ENCODE measurements around the gene RTCA.
"Not testable (repeated sequence)": the region's sequence is repeated elsewhere in the genome, so short reads cannot be mapped to it uniquely, and the experiment has no call there.

Gene RTCA

DNA sequence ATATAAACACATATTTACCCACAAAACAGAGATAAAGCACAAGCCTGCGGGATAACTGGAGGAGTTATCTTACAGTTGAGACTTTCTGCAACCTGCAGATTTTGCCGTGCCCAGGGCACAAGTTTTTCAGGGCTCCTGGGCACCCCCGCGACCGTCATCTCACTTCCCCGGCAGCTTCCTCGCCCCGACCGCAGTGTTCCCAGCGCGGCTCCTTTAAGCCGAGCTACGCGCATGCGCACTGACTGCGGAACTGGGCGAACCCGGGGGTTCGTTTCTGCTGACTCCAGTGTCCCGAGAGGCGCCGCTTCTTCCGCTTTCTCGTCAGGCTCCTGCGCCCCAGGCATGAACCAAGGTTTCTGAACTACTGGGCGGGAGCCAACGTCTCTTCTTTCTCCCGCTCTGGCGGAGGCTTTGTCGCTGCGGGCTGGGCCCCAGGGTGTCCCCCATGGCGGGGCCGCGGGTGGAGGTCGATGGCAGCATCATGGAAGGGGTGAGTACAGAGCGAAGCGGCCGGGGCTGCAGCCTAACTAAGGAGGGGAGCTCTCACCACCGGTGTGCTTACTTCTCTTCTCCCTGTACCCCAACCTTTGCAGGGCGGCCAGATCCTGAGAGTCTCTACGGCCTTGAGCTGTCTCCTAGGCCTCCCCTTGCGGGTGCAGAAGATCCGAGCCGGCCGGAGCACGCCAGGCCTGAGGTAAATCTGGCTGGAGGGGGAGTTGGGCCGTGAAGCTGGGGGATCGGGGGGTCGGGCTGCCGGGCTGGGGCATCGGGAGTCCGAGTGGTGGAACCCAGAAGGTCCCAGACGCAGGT is at the start of gene RTCA:
RTCA (plus strand) TSS at position 286 of the 810 bp plus-strand sequence; CDS start at position 446, 160 bp downstream.
- DNase-seq = peak; percentile 97

DNA sequence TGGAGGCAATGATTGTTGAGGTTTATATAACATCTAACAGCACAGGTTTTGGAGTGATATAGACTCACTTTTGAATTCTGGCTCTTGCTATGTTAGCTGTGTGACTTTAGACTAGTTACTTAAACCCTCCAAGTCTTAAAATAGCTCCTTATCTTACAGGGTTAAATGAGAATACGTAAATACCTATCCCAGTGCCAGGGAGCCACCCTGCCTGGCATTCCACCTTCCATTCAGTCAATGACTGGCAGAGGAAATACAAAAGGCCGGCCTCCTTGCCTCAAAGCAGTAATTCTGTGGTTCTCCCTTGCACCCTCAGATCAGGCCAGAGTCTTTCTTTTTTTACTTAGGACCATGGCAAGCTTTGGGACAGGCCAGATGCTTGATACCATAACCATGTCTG is 48.2 kb upstream of the RTCA start:
- DNase-seq = no peak

GRCh38 chr1:100219457-100219856 is 46.6 kb upstream of the RTCA start:
- DNase-seq = no peak

DNA sequence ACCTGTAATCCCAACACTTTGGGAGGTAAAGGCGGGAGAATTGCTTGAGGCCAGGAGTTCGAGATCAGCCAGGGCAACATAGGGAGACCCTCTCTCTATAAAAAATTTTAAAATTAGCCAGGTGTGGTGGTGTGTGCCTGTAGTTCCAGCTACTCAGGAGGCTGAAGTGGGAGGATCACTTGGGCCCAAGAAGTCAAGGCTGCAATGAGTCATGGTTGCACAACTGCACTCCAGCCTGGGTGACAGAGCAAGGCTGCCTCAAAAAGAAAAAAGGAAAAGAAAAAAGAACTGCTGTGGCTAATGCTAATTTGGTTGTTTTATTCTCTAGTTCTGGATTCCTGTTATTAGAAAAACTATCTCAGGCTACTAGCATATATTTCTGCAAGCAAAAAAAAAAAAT is 46.1 kb upstream of the RTCA start:
- no peak for DNase-seq

- DNase-seq = no peak
Observed at GRCh38 chr1:100222428-100222827, 43.6 kb upstream of the RTCA start.

GRCh38 chr1:100229681-100230443 is 36.2 kb upstream of the RTCA start:
- no peak for DNase-seq

GRCh38 chr1:100230765-100231164 is 35.3 kb upstream of the RTCA start:
- DNase-seq = no peak

DNA sequence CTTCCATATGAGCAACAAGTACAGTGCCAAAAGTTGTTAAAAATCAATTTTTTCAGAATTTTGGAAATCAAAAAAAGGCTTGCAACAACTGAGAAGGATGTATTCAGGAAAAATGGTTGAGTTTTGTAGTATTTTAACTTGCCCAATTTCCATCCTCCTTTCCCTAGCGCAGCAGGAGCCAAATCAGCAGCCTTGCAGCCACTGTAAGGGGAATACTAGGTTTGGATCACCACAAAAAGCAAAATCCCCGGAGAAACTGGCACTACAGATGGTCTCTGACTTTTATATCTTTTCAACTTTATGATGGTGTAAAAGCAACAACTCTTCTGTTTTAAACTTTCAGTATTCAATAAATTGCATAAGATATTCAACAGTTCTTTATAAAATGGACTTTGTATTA is 34.3 kb upstream of the RTCA start:
- no peak for DNase-seq

DNA sequence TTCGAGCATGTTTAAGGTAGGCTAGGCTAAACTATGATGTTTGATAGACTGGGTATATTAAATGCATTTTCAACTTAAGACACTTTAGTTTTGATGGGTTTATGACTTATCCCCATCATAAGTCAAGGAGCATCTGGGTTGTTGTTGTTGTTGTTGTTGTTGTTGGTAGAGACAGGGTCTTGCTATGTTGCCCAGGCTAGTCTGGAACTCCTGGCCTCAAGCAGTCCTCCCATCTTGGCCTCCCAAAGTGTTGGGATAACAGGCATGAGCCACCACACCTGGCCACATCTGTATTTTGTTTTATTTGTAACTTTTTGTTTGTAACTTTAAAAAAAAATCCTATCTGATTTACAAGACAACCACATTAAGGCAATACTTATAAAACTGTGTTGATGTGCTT is 33.9 kb upstream of the RTCA start:
- no peak for DNase-seq

- DNase-seq = not testable (repeated sequence)
Observed at GRCh38 chr1:100233566-100233965, 32.5 kb upstream of the RTCA start.

GRCh38 chr1:100234432-100234831 is 31.6 kb upstream of the RTCA start:
- DNase-seq = no peak

DNA sequence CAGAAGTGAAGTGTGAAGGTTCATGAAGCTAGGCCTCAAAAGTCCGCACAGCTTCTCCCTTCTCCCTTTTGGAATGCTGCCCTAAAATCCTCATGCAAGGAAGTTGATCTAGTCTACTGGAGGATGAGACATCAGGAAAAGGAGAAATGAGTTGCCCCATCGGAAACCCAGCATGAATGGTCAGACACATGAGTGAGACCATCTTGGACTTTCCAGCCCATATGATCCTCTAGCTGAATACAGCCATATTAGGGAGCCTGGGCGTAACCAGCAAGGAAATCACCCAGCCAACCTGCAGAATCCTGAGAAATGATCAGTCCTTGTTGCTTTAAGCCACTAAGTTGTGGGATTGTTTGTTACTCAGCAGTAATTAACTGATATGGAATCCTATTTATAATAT is 28.9 kb upstream of the RTCA start:
- DNase-seq = no peak

GRCh38 chr1:100239961-100240360 is 26.1 kb upstream of the RTCA start:
- DNase-seq = no peak

- DNase-seq = no peak
Observed at GRCh38 chr1:100240631-100241030, 25.4 kb upstream of the RTCA start.

- DNase-seq = no peak
Observed at GRCh38 chr1:100246738-100247137, 19.3 kb upstream of the RTCA start.

GRCh38 chr1:100249155-100249536 is 16.9 kb upstream of the RTCA start:
- no peak for DNase-seq

GRCh38 chr1:100249537-100250257 is 16.3 kb upstream of the RTCA start, which contains the start of gene DBT:
Gene DBT, minus strand, starts transcription at chr1:100249834. Its CDS starts 14 bp downstream, at chr1:100249820.
- peak; percentile 93 for DNase-seq

- no peak for DNase-seq
Observed at GRCh38 chr1:100250264-100250663, 15.8 kb upstream of the RTCA start.

DNA sequence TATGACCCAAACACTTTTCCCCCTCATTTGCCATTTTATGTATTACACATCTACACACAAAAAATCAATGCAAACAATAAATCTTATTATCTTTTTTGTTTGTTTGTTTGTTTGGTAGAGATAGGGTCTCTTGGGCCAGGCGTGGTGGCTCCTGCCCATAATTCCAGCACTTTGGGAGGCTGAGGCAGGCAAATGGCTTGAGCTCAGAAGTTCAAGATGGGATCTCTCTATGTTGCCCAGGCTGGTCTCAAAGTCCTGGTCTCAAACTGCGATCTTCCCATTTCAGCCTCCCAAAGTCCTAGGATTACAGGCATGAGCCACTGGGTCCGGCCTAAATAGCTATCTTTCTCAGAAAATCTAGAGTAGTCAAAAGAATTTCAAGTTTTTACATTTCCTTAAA is 15.2 kb upstream of the RTCA start:
- no peak for DNase-seq

DNA sequence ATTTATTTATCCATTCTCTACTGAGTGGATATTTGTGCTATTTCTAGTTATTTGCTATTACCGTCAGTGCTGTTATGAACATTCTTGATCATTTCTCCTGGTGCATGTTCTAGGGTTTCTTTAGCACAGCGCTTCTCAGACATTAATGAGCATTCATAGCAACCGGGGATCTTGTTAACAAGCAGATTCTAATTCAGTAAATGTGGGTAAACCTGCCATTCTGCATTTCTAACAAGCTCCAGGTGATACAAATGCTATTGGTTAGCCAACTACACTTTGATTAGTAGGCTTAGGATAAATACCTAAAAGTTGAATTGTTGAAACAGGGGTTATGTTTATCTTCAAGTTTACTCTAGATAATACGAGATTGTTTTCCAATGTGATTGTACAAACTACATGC is 13.1 kb upstream of the RTCA start:
- no peak for DNase-seq

- DNase-seq = no peak
Observed at GRCh38 chr1:100253552-100253951, 12.5 kb upstream of the RTCA start.

- not testable (repeated sequence) for DNase-seq
Observed at GRCh38 chr1:100256273-100256672, 9.7 kb upstream of the RTCA start.

DNA sequence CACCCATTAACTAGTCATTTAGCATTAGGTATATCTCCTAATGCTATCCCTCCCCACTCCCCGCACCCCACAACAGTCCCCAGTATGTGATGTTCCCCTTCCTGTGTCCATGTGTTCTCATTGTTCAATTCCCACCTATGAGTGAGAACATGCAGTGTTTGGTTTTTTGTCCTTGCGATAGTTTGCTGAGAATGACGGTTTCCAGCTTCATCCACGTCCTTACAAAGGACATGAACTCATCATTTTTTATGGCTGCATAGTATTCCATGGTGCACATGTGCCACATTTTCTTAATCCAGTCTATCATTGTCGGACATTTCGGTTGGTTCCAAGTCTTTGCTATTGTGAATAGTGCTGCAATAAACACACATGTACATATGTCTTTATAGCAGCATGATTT is 7.6 kb upstream of the RTCA start:
- not testable (repeated sequence) for DNase-seq

DNA sequence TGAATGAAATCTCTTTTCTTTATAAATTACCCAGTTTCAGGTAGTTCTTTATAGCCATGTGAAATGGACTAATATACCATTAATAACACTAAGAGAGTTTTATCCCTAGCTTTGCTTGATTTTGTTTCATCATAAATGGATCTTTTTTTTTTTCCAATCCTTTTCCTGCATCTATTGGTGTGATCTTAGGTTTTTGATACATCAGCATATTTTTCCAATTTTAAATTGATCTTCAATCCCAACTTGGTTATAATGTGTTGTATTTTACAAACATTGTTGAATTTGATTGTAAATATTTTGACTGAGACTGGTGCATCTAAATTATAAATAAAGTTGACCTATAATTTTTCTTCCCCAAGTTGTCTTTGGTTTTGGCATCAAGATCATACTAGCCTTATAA is 4.3 kb upstream of the RTCA start:
- DNase-seq = no peak
